NCI-H1105 (cell line): ENCODE data around the gene SIMC1.
"Not testable (repeated sequence)": the region's sequence is repeated elsewhere in the genome, so short reads cannot be mapped to it uniquely, and the experiment has no call there.

Experiments used
- DNase-seq: peaks from one replicate; lab custom pipeline; 2025; lab: John Stamatoyannopoulos, UW

Gene SIMC1

GRCh38 chr5:176290057-176290840, 52.0 kb downstream of the SIMC1 start:
- DNase-seq: not testable (repeated sequence)

- not testable (repeated sequence) for DNase-seq
These were observed 67.1 kb downstream of the SIMC1 start for GRCh38 chr5:176305356-176305755.

GRCh38 chr5:176317534-176318374, 79.5 kb downstream of the SIMC1 start:
- DNase-seq: no peak

GRCh38 chr5:176319827-176320554, 81.8 kb downstream of the SIMC1 start:
- DNase-seq: no peak

- no peak for DNase-seq
These were observed 82.4 kb downstream of the SIMC1 start for GRCh38 chr5:176320577-176320976.

GRCh38 chr5:176334031-176334770, 96.0 kb downstream of the SIMC1 start:
- no peak for DNase-seq

GRCh38 chr5:176337913-176338312, 99.7 kb downstream of the SIMC1 start:
- no peak for DNase-seq

- DNase-seq: no peak
These were observed 101.1 kb downstream of the SIMC1 start for GRCh38 chr5:176339304-176339703.

- no peak for DNase-seq
These were observed 103.3 kb downstream of the SIMC1 start for GRCh38 chr5:176341325-176342157.

GRCh38 chr5:176342158-176342483, 103.9 kb downstream of the SIMC1 start:
- no peak for DNase-seq

GRCh38 chr5:176342766-176343458, 104.7 kb downstream of the SIMC1 start:
- DNase-seq: no peak

- no peak for DNase-seq
These were observed 112.2 kb downstream of the SIMC1 start for GRCh38 chr5:176350416-176350815.

- DNase-seq: no peak
These were observed 114.1 kb downstream of the SIMC1 start for GRCh38 chr5:176352116-176352878.

- DNase-seq: no peak
These were observed 115.3 kb downstream of the SIMC1 start for GRCh38 chr5:176353533-176353932.

- DNase-seq: no peak
These were observed 117.4 kb downstream of the SIMC1 start for GRCh38 chr5:176355400-176356178.

GRCh38 chr5:176356179-176356566, 117.9 kb downstream of the SIMC1 start:
- no peak for DNase-seq

- DNase-seq: no peak
These were observed 121.4 kb downstream of the SIMC1 start for GRCh38 chr5:176359658-176360057.

GRCh38 chr5:176360894-176361436, 122.7 kb downstream of the SIMC1 start:
- no peak for DNase-seq
